Measurements from ENCODE around the gene PLBD1. TPM values are rescaled to one million over a fixed set of nuclear protein-coding genes. Genes with fewer than 3 reads are reported as not detected.

PLBD1 gene
- total and polyA plus RNA-seq, 7 donors, result 3.7 to 10.6 (median 6.5) TPM

DNA sequence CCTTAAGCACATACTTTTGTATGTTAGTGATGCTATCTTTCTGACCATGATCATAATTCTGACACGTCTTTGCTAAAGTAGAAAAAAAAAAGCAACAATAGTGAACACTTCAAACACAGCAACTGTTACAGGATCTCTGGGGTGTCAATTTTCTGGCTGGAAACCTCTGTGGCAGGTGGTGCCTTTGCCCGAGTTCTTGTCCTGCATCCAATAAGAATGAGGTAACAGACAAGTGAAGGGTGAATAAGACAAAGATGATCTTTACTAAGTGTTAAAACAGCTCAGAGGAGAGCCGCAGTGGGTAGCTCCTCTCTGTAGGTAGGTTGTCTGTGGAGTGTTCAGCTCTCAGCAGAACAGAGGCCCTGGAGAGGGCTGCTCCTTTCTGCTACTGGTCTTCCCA is 20.9 kb upstream of the PLBD1 start:
- ATAC-seq (peak; percentile 61 to 84 (median 63)), DNase-seq (no peak)
- no peaks in the 10 kb centered on the region for H3K36me3 ChIP-seq (ENCODE audit: insufficient read depth in 1 of 2, low read depth in 1 of 2)
- H3K4me3 ChIP-seq, result no peak overlapping the region
- TF ChIP-seq, protein P1, sequence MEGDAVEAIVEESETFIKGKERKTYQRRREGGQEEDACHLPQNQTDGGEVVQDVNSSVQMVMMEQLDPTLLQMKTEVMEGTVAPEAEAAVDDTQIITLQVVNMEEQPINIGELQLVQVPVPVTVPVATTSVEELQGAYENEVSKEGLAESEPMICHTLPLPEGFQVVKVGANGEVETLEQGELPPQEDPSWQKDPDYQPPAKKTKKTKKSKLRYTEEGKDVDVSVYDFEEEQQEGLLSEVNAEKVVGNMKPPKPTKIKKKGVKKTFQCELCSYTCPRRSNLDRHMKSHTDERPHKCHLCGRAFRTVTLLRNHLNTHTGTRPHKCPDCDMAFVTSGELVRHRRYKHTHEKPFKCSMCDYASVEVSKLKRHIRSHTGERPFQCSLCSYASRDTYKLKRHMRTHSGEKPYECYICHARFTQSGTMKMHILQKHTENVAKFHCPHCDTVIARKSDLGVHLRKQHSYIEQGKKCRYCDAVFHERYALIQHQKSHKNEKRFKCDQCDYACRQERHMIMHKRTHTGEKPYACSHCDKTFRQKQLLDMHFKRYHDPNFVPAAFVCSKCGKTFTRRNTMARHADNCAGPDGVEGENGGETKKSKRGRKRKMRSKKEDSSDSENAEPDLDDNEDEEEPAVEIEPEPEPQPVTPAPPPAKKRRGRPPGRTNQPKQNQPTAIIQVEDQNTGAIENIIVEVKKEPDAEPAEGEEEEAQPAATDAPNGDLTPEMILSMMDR (IDR thresholded peaks at IDR 0.05), result no peak
- intact Hi-C loops (cut with DNase I), result no loop called here
- 32 to 77% (median 34%) methylated on average over 3 of the region's 3 CpGs for WGBS, 3 donors
- H3K9me3 ChIP-seq, result no peaks in the 10 kb centered on the region
- no peaks in the 10 kb centered on the region for H3K27me3 ChIP-seq (ENCODE audit: insufficient read depth in 3 of 3, low read length in 2 of 3)
- no peak overlapping the region for H3K27ac ChIP-seq
- no peaks in the 10 kb centered on the region for H3K4me1 ChIP-seq

GRCh38 chr12:14578646-14579045 is 11.0 kb upstream of the PLBD1 start:
- DNase-seq, result no peak
- 89 to 96% (median 94%) methylated on average over 8 of the region's 8 CpGs for WGBS, 3 donors
- peaks cover 0 to 5% of the 10 kb centered on the region in 2 donors for H3K36me3 ChIP-seq (ENCODE audit: insufficient read depth in 1 of 2, low read depth in 1 of 2)
- no peaks in the 10 kb centered on the region for H3K27me3 ChIP-seq (ENCODE audit: insufficient read depth in 3 of 3, low read length in 2 of 3)
- TF ChIP-seq, protein P1 (IDR thresholded peaks at IDR 0.05), result no peak
- no peak overlapping the region for H3K4me3 ChIP-seq
- no peaks in the 10 kb centered on the region for H3K9me3 ChIP-seq
- H3K4me1 ChIP-seq, result no peaks in the 10 kb centered on the region
- intact Hi-C loops (cut with DNase I), result no loop called here
- no peak overlapping the region for H3K27ac ChIP-seq
- ATAC-seq, result no peak

- TF ChIP-seq, protein P1 (IDR thresholded peaks at IDR 0.05), result no peak
- ATAC-seq, result no peak
- Histone ChIP-seq H3K4me3 (no peak overlapping the region), H3K27me3 (ENCODE audit: insufficient read depth in 3 of 3, low read length in 2 of 3) (no peaks in the 10 kb centered on the region), H3K36me3 (ENCODE audit: insufficient read depth in 1 of 2, low read depth in 1 of 2) (no peaks in the 10 kb centered on the region), H3K9me3 (no peaks in the 10 kb centered on the region), H3K27ac (no peak overlapping the region), H3K4me1 (no peaks in the 10 kb centered on the region)
- intact Hi-C loops (cut with DNase I), result no loop called here
- 81 to 90% (median 85%) methylated on average over 1 of the region's 1 CpG for WGBS, 3 donors
- no peak for DNase-seq
These were observed 9.7 kb upstream of the PLBD1 start for GRCh38 chr12:14577344-14577743.

DNA sequence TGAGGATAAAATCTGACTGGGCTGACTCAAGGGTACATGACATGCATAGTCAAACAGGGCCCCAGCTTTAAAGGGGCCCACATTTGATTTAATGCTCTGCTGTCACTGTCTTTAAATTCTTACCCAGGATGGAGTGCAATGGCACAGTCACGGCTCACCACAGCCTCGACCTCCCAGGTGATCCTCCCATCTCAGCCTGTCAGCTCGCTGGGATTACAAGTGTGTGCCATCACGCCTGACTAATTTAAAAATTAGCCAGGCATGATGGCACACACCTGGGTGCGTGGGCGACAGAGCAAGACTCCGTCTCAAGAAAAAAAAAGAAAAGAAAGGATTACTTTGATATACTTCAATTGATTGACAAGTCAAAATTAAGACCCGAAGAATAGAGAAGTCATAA is 9.2 kb upstream of the PLBD1 start:
- no peak for DNase-seq
- Histone ChIP-seq H3K9me3 (no peaks in the 10 kb centered on the region), H3K36me3 (ENCODE audit: insufficient read depth in 1 of 2, low read depth in 1 of 2) (no peaks in the 10 kb centered on the region), H3K4me1 (no peaks in the 10 kb centered on the region), H3K27me3 (ENCODE audit: insufficient read depth in 3 of 3, low read length in 2 of 3) (no peaks in the 10 kb centered on the region), H3K27ac (no peak overlapping the region), H3K4me3 (no peak overlapping the region)
- intact Hi-C loops (cut with DNase I), result no loop called here
- ATAC-seq, result no peak
- TF ChIP-seq, protein P1 (IDR thresholded peaks at IDR 0.05), result no peak
- 77 to 80% (median 77%) methylated on average over 8 of the region's 8 CpGs for WGBS, 3 donors

DNA sequence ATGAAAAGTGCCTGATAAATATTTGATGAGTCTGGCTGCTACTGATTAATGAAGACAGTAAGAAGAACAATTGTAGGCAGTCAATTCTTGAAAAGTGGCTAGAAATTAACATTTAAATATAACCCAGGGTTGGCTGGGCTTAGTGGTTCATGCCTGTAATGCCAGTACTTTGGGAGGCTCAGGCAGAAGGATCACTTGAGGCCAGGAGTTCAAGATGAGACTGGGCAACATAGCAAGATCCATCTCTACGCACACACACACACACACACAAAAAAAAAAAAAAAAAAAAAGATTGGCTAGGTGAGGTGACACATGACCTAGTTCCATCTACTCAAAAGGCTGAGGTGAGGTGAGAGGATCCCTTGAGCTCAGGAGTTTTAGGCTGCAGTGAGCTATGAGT is 7.9 kb upstream of the PLBD1 start:
- Histone ChIP-seq H3K27me3 (ENCODE audit: insufficient read depth in 3 of 3, low read length in 2 of 3) (no peaks in the 10 kb centered on the region), H3K4me1 (no peaks in the 10 kb centered on the region), H3K4me3 (no peak overlapping the region), H3K27ac (no peak overlapping the region), H3K9me3 (no peaks in the 10 kb centered on the region), H3K36me3 (ENCODE audit: insufficient read depth in 1 of 2, low read depth in 1 of 2) (no peaks in the 10 kb centered on the region)
- WGBS, 3 donors, result 82 to 100% (median 92%) methylated on average over 1 of the region's 1 CpG
- DNase-seq (no peak), ATAC-seq (no peak)
- TF ChIP-seq, protein P1 (IDR thresholded peaks at IDR 0.05), result no peak
- intact Hi-C loops (cut with DNase I), result no loop called here
